SK-N-SH treated with all-trans-retinoic acid at 6 μM for 48 hours (cell line): ENCODE data around the gene SSU72.

Experiments
- ARNTL ChIP-seq: fragments of 450-650 bp; formaldehyde crosslinking; IDR thresholded peaks from 2 replicates; pipeline ENCODE4 v1.5.0; 2020; ENCODE audit warnings: low read depth, mild to moderate bottlenecking, moderate library complexity, borderline replicate concordance
- ESRRG ChIP-seq: fragments of 250-450 bp; sonication (Bioruptor Pico); IDR thresholded peaks from 2 replicates; pipeline ENCODE4 v1.6.1; 2021; ENCODE audit warnings: mild to moderate bottlenecking
- GLIS3 ChIP-seq: fragments of 250-450 bp; sonication (Bioruptor Pico); IDR thresholded peaks from 2 replicates; pipeline ENCODE4 v1.5.0; 2020; ENCODE audit warnings: mild to moderate bottlenecking, moderate library complexity
- ISL1 ChIP-seq: fragments of 250-450 bp; sonication (Bioruptor Pico); IDR thresholded peaks from 2 replicates; pipeline ENCODE4 v2.1.2; 2022; ENCODE audit warnings: mild to moderate bottlenecking, moderate library complexity
- RARB ChIP-seq: fragments of 250-450 bp; sonication (Bioruptor Pico); IDR thresholded peaks from 2 replicates; pipeline ENCODE4 v1.8.0; 2021; ENCODE audit warnings: mild to moderate bottlenecking, moderate library complexity
- TOX ChIP-seq: fragments of 250-450 bp; sonication (Bioruptor Pico); IDR thresholded peaks from 2 replicates; pipeline ENCODE4 v1.8.0; 2021; ENCODE audit warnings: mild to moderate bottlenecking, moderate library complexity, borderline replicate concordance
- ZFP3 ChIP-seq: fragments of 250-450 bp; sonication (Bioruptor Pico); IDR thresholded peaks from 2 replicates; pipeline ENCODE4 v1.5.0; 2020; ENCODE audit warnings: mild to moderate bottlenecking, moderate library complexity
- TF ChIP-seq, protein P1 (sequence below): fragments of 250-450 bp; sonication (Bioruptor Pico); IDR thresholded peaks from 2 replicates; pipeline ENCODE4 v1.5.0; 2020; ENCODE audit warnings: mild to moderate bottlenecking, moderate library complexity
- TF ChIP-seq, protein P2 (sequence below): fragments of 250-450 bp; sonication (Bioruptor Pico); IDR thresholded peaks from 2 replicates; pipeline ENCODE4 v1.5.1; 2020; ENCODE audit warnings: low read depth, mild to moderate bottlenecking, moderate library complexity
- TF ChIP-seq, protein P3 (sequence below): fragments of 250-450 bp; sonication (Bioruptor Pico); IDR thresholded peaks from 2 replicates; pipeline ENCODE4 v1.8.0; 2020; ENCODE audit warnings: mild to moderate bottlenecking, moderate library complexity, borderline replicate concordance
- TF ChIP-seq, protein P4 (sequence below): fragments of 250-450 bp; sonication (Bioruptor Pico); IDR thresholded peaks from 2 replicates; pipeline ENCODE4 v1.8.0; 2021; ENCODE audit warnings: low read depth, mild to moderate bottlenecking, moderate library complexity, borderline replicate concordance

DNA sequence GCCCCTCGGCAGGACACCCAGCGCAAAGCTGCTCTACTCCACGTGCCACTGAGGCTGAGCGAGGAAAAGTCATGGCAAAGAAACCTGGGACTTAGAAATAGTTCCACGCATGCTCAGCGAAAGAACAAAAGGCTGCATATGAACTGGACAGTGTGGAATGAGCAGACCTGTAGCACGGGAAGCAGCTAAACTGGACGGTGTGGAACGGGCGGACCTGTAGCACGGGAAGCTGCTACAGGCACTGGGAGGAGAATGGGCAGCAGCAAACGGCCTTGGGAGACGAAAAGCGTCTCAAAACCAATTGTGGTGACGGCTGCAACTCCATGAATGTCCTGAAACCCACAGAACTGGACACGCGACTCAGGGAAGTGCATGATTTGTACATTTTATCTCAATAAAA is 15.6 kb downstream of the SSU72 start:
- TF ChIP-seq ESRRG (CRISPR knock-in tag) (no peak), GLIS3 (CRISPR knock-in tag) (no peak), ZFP3 (CRISPR knock-in tag) (no peak), ARNTL (CRISPR knock-in tag) (no peak), TOX (no peak), ISL1 (CRISPR knock-in tag) (no peak), RARB (CRISPR knock-in tag) (no peak)
- TF ChIP-seq, protein P1, sequence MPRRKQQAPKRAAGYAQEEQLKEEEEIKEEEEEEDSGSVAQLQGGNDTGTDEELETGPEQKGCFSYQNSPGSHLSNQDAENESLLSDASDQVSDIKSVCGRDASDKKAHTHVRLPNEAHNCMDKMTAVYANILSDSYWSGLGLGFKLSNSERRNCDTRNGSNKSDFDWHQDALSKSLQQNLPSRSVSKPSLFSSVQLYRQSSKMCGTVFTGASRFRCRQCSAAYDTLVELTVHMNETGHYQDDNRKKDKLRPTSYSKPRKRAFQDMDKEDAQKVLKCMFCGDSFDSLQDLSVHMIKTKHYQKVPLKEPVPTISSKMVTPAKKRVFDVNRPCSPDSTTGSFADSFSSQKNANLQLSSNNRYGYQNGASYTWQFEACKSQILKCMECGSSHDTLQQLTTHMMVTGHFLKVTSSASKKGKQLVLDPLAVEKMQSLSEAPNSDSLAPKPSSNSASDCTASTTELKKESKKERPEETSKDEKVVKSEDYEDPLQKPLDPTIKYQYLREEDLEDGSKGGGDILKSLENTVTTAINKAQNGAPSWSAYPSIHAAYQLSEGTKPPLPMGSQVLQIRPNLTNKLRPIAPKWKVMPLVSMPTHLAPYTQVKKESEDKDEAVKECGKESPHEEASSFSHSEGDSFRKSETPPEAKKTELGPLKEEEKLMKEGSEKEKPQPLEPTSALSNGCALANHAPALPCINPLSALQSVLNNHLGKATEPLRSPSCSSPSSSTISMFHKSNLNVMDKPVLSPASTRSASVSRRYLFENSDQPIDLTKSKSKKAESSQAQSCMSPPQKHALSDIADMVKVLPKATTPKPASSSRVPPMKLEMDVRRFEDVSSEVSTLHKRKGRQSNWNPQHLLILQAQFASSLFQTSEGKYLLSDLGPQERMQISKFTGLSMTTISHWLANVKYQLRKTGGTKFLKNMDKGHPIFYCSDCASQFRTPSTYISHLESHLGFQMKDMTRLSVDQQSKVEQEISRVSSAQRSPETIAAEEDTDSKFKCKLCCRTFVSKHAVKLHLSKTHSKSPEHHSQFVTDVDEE (CRISPR knock-in tag): no peak
- TF ChIP-seq, protein P2, sequence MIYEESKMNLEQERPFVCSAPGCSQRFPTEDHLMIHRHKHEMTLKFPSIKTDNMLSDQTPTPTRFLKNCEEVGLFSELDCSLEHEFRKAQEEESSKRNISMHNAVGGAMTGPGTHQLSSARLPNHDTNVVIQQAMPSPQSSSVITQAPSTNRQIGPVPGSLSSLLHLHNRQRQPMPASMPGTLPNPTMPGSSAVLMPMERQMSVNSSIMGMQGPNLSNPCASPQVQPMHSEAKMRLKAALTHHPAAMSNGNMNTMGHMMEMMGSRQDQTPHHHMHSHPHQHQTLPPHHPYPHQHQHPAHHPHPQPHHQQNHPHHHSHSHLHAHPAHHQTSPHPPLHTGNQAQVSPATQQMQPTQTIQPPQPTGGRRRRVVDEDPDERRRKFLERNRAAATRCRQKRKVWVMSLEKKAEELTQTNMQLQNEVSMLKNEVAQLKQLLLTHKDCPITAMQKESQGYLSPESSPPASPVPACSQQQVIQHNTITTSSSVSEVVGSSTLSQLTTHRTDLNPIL (CRISPR knock-in tag): no peak
- TF ChIP-seq, protein P3, sequence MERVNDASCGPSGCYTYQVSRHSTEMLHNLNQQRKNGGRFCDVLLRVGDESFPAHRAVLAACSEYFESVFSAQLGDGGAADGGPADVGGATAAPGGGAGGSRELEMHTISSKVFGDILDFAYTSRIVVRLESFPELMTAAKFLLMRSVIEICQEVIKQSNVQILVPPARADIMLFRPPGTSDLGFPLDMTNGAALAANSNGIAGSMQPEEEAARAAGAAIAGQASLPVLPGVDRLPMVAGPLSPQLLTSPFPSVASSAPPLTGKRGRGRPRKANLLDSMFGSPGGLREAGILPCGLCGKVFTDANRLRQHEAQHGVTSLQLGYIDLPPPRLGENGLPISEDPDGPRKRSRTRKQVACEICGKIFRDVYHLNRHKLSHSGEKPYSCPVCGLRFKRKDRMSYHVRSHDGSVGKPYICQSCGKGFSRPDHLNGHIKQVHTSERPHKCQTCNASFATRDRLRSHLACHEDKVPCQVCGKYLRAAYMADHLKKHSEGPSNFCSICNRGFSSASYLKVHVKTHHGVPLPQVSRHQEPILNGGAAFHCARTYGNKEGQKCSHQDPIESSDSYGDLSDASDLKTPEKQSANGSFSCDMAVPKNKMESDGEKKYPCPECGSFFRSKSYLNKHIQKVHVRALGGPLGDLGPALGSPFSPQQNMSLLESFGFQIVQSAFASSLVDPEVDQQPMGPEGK: no peak
- TF ChIP-seq, protein P4, sequence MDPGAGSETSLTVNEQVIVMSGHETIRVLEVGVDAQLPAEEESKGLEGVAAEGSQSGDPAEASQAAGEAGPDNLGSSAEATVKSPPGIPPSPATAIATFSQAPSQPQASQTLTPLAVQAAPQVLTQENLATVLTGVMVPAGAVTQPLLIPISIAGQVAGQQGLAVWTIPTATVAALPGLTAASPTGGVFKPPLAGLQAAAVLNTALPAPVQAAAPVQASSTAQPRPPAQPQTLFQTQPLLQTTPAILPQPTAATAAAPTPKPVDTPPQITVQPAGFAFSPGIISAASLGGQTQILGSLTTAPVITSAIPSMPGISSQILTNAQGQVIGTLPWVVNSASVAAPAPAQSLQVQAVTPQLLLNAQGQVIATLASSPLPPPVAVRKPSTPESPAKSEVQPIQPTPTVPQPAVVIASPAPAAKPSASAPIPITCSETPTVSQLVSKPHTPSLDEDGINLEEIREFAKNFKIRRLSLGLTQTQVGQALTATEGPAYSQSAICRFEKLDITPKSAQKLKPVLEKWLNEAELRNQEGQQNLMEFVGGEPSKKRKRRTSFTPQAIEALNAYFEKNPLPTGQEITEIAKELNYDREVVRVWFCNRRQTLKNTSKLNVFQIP: no peak
